GM23338 (cell line): Measurements from ENCODE around the gene CAMSAP3. TPM values are rescaled to one million over a fixed set of nuclear protein-coding genes. Genes with fewer than 3 reads are reported as not detected.

ENCODE experiments used
- ATAC-seq: fragments of 200-7000 bp; cut with Tn5 transposase; 3 replicates; pipeline ENCODE4 v1.9.1; 2020
- DNase-seq: peaks from one replicate; pipeline ENCODE4 v3.0.0-alpha.2; 2015; ENCODE audit warnings: low spot score
- H2AFZ ChIP-seq: fragments of 200-600 bp; sonication (generic); 2 replicates; pipeline ENCODE4 v1.8.0; 2016; ENCODE audit warnings: antibody characterized with exemption, mild to moderate bottlenecking, moderate library complexity
- H3F3A ChIP-seq: fragments of 200-600 bp; sonication (generic); replicated peaks from 2 replicates; pipeline ENCODE4 v1.8.0; 2017; ENCODE audit warnings: antibody characterized with exemption, mixed run types, low read depth
- H3K27ac ChIP-seq: fragments of 200-600 bp; sonication (generic); 2 replicates; pipeline ENCODE4 v1.6.1; 2016; ENCODE audit warnings: low read depth
- H3K27me3 ChIP-seq: fragments of 200-600 bp; sonication (generic); 2 replicates; pipeline ENCODE4 v1.8.0; 2016; ENCODE audit warnings: mild to moderate bottlenecking, mixed run types, moderate library complexity; ENCODE audit not compliant: insufficient read depth
- H3K36me3 ChIP-seq: fragments of 200-600 bp; sonication (generic); 2 replicates; pipeline ENCODE4 v1.8.0; 2016; ENCODE audit warnings: mild to moderate bottlenecking; ENCODE audit not compliant: insufficient read depth
- H3K4me1 ChIP-seq: fragments of 200-600 bp; sonication (generic); 2 replicates; pipeline ENCODE4 v1.8.0; 2016; ENCODE audit warnings: mild to moderate bottlenecking, moderate library complexity; ENCODE audit not compliant: insufficient read depth
- H3K4me2 ChIP-seq: fragments of 200-600 bp; sonication (generic); 2 replicates; pipeline ENCODE4 v1.7.1; 2017; ENCODE audit warnings: mixed run types
- H3K4me3 ChIP-seq: fragments of 200-600 bp; sonication (generic); 2 replicates; pipeline ENCODE4 v1.6.1; 2016; ENCODE audit warnings: mixed run types
- H3K79me2 ChIP-seq: fragments of 200-600 bp; sonication (generic); replicated peaks from 2 replicates; pipeline ENCODE4 v1.8.0; 2017; ENCODE audit warnings: mild to moderate bottlenecking; ENCODE audit not compliant: insufficient read depth
- H3K9me2 ChIP-seq: fragments of 200-600 bp; sonication (generic); 2 replicates; pipeline ENCODE4 v1.8.0; 2017; ENCODE audit not compliant: insufficient read depth
- H4K20me1 ChIP-seq: fragments of 200-600 bp; sonication (generic); replicated peaks from 2 replicates; pipeline ENCODE4 v1.8.0; 2017; ENCODE audit warnings: mild to moderate bottlenecking; ENCODE audit not compliant: insufficient read depth
- H3K27ac Mint-ChIP-seq: 2 replicates; pipeline ENCODE4 v1.8.0; 2020; ENCODE audit warnings: inconsistent platforms, mild to moderate bottlenecking, moderate library complexity, mixed read lengths
- H3K27me3 Mint-ChIP-seq: 3 replicates; pipeline ENCODE4 v1.8.0; 2022; ENCODE audit warnings: low read depth, mild to moderate bottlenecking, moderate library complexity, mixed read lengths, inconsistent platforms; ENCODE audit not compliant: insufficient read depth, poor library complexity
- H3K36me3 Mint-ChIP-seq: 3 replicates; pipeline ENCODE4 v1.8.0; 2021; ENCODE audit warnings: low read depth, mild to moderate bottlenecking, inconsistent platforms, moderate library complexity, mixed read lengths
- H3K4me1 Mint-ChIP-seq: 3 replicates; pipeline ENCODE4 v1.8.0; 2020; ENCODE audit warnings: mild to moderate bottlenecking, inconsistent platforms, mixed read lengths
- H3K4me3 Mint-ChIP-seq: 3 replicates; pipeline ENCODE4 v1.8.0; 2021; ENCODE audit warnings: moderate library complexity, mild to moderate bottlenecking, inconsistent platforms, mixed read lengths
- H3K9me3 Mint-ChIP-seq: 3 replicates; pipeline ENCODE4 v1.8.0; 2020; ENCODE audit warnings: moderate library complexity, mild to moderate bottlenecking, inconsistent platforms, mixed read lengths
- CTCF ChIP-seq, 2 experiments: fragments of 200-600 bp in 1 of 2; sonication (generic) in 1 of 2; conservative IDR thresholded peaks; 2 replicates each; pipeline versions ENCODE4 v1.5.1 to v1.6.1; 2016 to 2017; ENCODE audit warnings: antibody characterized with exemption in 2 of 2, low read depth in 2 of 2, mild to moderate bottlenecking in 2 of 2, moderate library complexity in 1 of 2
- ETS1 ChIP-seq: IDR thresholded peaks from 2 replicates; pipeline ENCODE4 v1.6.1; 2016; ENCODE audit warnings: antibody characterized with exemption
- EZH2 ChIP-seq: fragments of 200-600 bp; sonication (generic); IDR thresholded peaks from one replicate; pipeline ENCODE4 v1.8.0; 2017; ENCODE audit warnings: antibody characterized with exemption, mild to moderate bottlenecking, low read depth; ENCODE audit not compliant: unreplicated experiment
- POLR2AphosphoS5 ChIP-seq: IDR thresholded peaks from 2 replicates; pipeline ENCODE4 v1.6.1; 2016; ENCODE audit warnings: antibody characterized with exemption, low read depth
- REST ChIP-seq: IDR thresholded peaks from one replicate; pipeline ENCODE4 v1.6.1; 2018; ENCODE audit warnings: antibody characterized with exemption; ENCODE audit not compliant: unreplicated experiment
- STAT1 ChIP-seq: IDR thresholded peaks from one replicate; pipeline ENCODE4 v1.6.1; 2016; ENCODE audit warnings: antibody characterized with exemption; ENCODE audit not compliant: unreplicated experiment
- ZNF114 ChIP-seq: fragments of 250-450 bp; sonication (Bioruptor Pico); IDR thresholded peaks from 2 replicates; pipeline ENCODE4 v1.5.0; 2020; ENCODE audit warnings: mild to moderate bottlenecking, moderate library complexity
- ZNF331 ChIP-seq: fragments of 250-450 bp; sonication (Bioruptor Pico); IDR thresholded peaks from 2 replicates; pipeline ENCODE4 v1.5.0; 2020; ENCODE audit warnings: low read depth, mild to moderate bottlenecking, moderate library complexity
- ZNF462 ChIP-seq: fragments of 250-450 bp; sonication (Bioruptor Pico); IDR thresholded peaks from 2 replicates; pipeline ENCODE4 v1.5.0; 2020; ENCODE audit warnings: mild to moderate bottlenecking, moderate library complexity
- polyA plus RNA-seq: library from polyadenylated mRNA; unstranded; fragments of >200 nt; fragmentation: Nextera tagmentation; extraction: Ambion mirVana; gene quantifications from 2 replicates; pipeline ENCODE4 v1.2.1, GENCODE V29; 2016
- total RNA-seq: library from RNA; depleted of rRNA; stranded (reverse); fragments of >200 nt; shearing (Covaris generic); gene quantifications from 2 replicates; pipeline ENCODE4 v1.2.3, GENCODE V29; 2014

CAMSAP3 gene
- total and polyA plus RNA-seq, 2 experiments from 2014 or later, result 6.4 to 32.2 TPM

- TF ChIP-seq CTCF (conservative IDR thresholded peaks at IDR 0.05; ENCODE audit: low read depth in 2 of 2), result no peak
Measured at GRCh38 chr19:7617172-7617571, 21.5 kb downstream of the CAMSAP3 start (continued).

- Mint-ChIP-seq H3K4me3 (no peak overlapping the region), H3K9me3 (no peaks in the 10 kb centered on the region), H3K27me3 (peaks cover 9% of the 10 kb centered on the region), H3K27ac (no peak overlapping the region), H3K36me3 (peaks cover 34% of the 10 kb centered on the region), H3K4me1 (no peaks in the 10 kb centered on the region)
- Histone ChIP-seq H3K79me2 (no peaks in the 10 kb centered on the region), H3K27me3 (no peaks in the 10 kb centered on the region), H3K36me3 (no peaks in the 10 kb centered on the region; the same call in 1 of the 2 replicates), H3K4me2 (no peak overlapping the region), H4K20me1 (no peaks in the 10 kb centered on the region; the same call in 1 of the 2 replicates), H3K27ac (no peak overlapping the region), H3F3A (no peaks in the 10 kb centered on the region), H2AFZ (no peak overlapping the region), H3K4me1 (no peaks in the 10 kb centered on the region), H3K9me2 (no peaks in the 10 kb centered on the region), H3K4me3 (no peak overlapping the region)
- no peak for ATAC-seq
- DNase-seq, result no peak
- TF ChIP-seq STAT1, result no peak
- TF ChIP-seq EZH2, result no peak
- no peak for TF ChIP-seq ZNF462 (CRISPR knock-in tag)
- TF ChIP-seq ZNF331, result no peak
- TF ChIP-seq REST, result no peak
- no peak for TF ChIP-seq ZNF114 (CRISPR knock-in tag)
- TF ChIP-seq ETS1, result no peak
- no peak for TF ChIP-seq POLR2AphosphoS5
Measured at GRCh38 chr19:7617735-7618134, 22.1 kb downstream of the CAMSAP3 start.
